ENCODE data around the gene AFTPH.
A peak's percentile ranks its signal among the peaks of the same experiment; 100 is the strongest.

AFTPH gene

GRCh38 chr2:64613276-64613675 is 89.1 kb downstream of the AFTPH start:
- no peak for DNase-seq (ENCODE audit: low spot score)

GRCh38 chr2:64615192-64615763 is 91.2 kb downstream of the AFTPH start:
- no peak for DNase-seq (ENCODE audit: low spot score)

- no peak for DNase-seq (ENCODE audit: low spot score)
Observed at GRCh38 chr2:64615844-64616536, 91.9 kb downstream of the AFTPH start.

GRCh38 chr2:64617631-64618151 is 93.6 kb downstream of the AFTPH start:
- no peak for DNase-seq (ENCODE audit: low spot score)

- DNase-seq (ENCODE audit: low spot score): no peak
Observed at GRCh38 chr2:64620661-64621060, 96.5 kb downstream of the AFTPH start.

GRCh38 chr2:64622443-64623241 is 98.5 kb downstream of the AFTPH start:
- no peak for DNase-seq (ENCODE audit: low spot score)

GRCh38 chr2:64623242-64623850 is 99.2 kb downstream of the AFTPH start:
- DNase-seq (ENCODE audit: low spot score): no peak

GRCh38 chr2:64624108-64624610 is 100.0 kb downstream of the AFTPH start:
- DNase-seq (ENCODE audit: low spot score): no peak

GRCh38 chr2:64624862-64625261 is 100.7 kb downstream of the AFTPH start:
- DNase-seq (ENCODE audit: low spot score): no peak

GRCh38 chr2:64625299-64626145 is 101.4 kb downstream of the AFTPH start:
- DNase-seq (ENCODE audit: low spot score): peak; percentile 44

GRCh38 chr2:64626146-64626809 is 102.2 kb downstream of the AFTPH start:
- no peak for DNase-seq (ENCODE audit: low spot score)

- DNase-seq (ENCODE audit: low spot score): no peak
Observed at GRCh38 chr2:64626963-64627760, 103.0 kb downstream of the AFTPH start.

- no peak for DNase-seq (ENCODE audit: low spot score)
Observed at GRCh38 chr2:64627860-64628841, 104.0 kb downstream of the AFTPH start.

GRCh38 chr2:64629329-64629781 is 105.2 kb downstream of the AFTPH start:
- no peak for DNase-seq (ENCODE audit: low spot score)

GRCh38 chr2:64629875-64630274 is 105.7 kb downstream of the AFTPH start:
- no peak for DNase-seq (ENCODE audit: low spot score)

- DNase-seq (ENCODE audit: low spot score): no peak
Observed at GRCh38 chr2:64630752-64631151, 106.6 kb downstream of the AFTPH start.

- DNase-seq (ENCODE audit: low spot score): no peak
Observed at GRCh38 chr2:64631771-64632170, 107.6 kb downstream of the AFTPH start.
